Endothelial cell of umbilical vein (primary cell): ENCODE data around the gene VTI1A. TPM values are rescaled to one million over a fixed set of nuclear protein-coding genes. Genes with fewer than 3 reads are reported as not detected.

Experiments used
- BruUV-seq: library from RNA; stranded (reverse); fragments of 400-500 nt; replicated peaks from 2 replicates; lab custom pipeline; 2021; lab: Mats Ljungman, UMichigan
- CTCF ChIA-PET: fragments of 300-600, 350-600 bp; sonication (Branson Sonifier 250); formaldehyde crosslinking; loops from one replicate; lab custom pipeline; 2021; ENCODE audit warnings: antibody characterized with exemption, inconsistent platforms; lab: Charles Lee
- POLR2A ChIA-PET: fragments of 300-600, 350-600 bp; sonication (Branson Sonifier 250); formaldehyde crosslinking; loops from one replicate; lab custom pipeline; 2021; ENCODE audit warnings: antibody characterized with exemption, inconsistent platforms; lab: Charles Lee
- DNase-seq: peaks from one replicate; pipeline ENCODE4 v3.0.0-alpha.2; 2011; ENCODE audit warnings: low read depth, low spot score
- FAIRE-seq: peaks from 2 replicates; lab custom pipeline; 2011; peaks lifted over from hg19 to GRCh38; lab: Jason Lieb, UNC
- H2AFZ ChIP-seq: 2 replicates; pipeline ENCODE4 v1.6.0; 2012; ENCODE audit warnings: low read depth, low read length, control low read depth, inconsistent platforms
- H3K27ac ChIP-seq: 2 replicates; pipeline ENCODE4 v1.5.1; 2011; ENCODE audit warnings: low read depth, mild to moderate bottlenecking, control low read depth, low read length, moderate library complexity; ENCODE audit not compliant: insufficient read depth
- H3K27me3 ChIP-seq, 2 experiments: 2 replicates each; pipeline versions ENCODE4 v1.6.0 to v1.6.1; 2011; ENCODE audit warnings: low read length in 2 of 2, mixed read lengths in 1 of 2; ENCODE audit not compliant: control insufficient read depth in 2 of 2, insufficient read depth in 2 of 2
- H3K36me3 ChIP-seq, 2 experiments: 2 replicates in 1 of 2; 3 replicates in 1 of 2; pipeline ENCODE4 v1.5.1; 2011; ENCODE audit warnings: low read length in 2 of 2, mild to moderate bottlenecking in 1 of 2, moderate library complexity in 1 of 2; ENCODE audit not compliant: control insufficient read depth in 2 of 2, insufficient read depth in 2 of 2; ENCODE audit errors: extremely low read depth in 1 of 2
- H3K4me1 ChIP-seq: 3 replicates; pipeline ENCODE4 v1.5.1; 2011; ENCODE audit warnings: mild to moderate bottlenecking, low read length; ENCODE audit not compliant: control insufficient read depth, insufficient read depth; ENCODE audit errors: extremely low read depth
- H3K4me2 ChIP-seq: 2 replicates; pipeline ENCODE4 v1.6.1; 2011; ENCODE audit warnings: low read length, control low read depth, mixed read lengths; ENCODE audit not compliant: insufficient read depth
- H3K4me3 ChIP-seq, 3 experiments: fragments of 200-600 bp in 1 of 3; sonication (generic), shearing (Covaris generic) in 1 of 3; replicated peaks in 1 of 3; 2 replicates each; pipeline ENCODE4 v1.5.1; 2011 to 2016; ENCODE audit warnings: control low read depth in 3 of 3, low read length in 3 of 3, mild to moderate bottlenecking in 2 of 3, inconsistent platforms in 1 of 3, low read depth in 1 of 3, moderate library complexity in 1 of 3; ENCODE audit not compliant: insufficient read depth in 1 of 3
- H3K79me2 ChIP-seq: 2 replicates; pipeline ENCODE4 v1.6.0; 2012; ENCODE audit warnings: low read length, inconsistent platforms; ENCODE audit not compliant: control insufficient read depth, insufficient read depth
- H3K9ac ChIP-seq: replicated peaks from 2 replicates; pipeline ENCODE3; 2011; ENCODE audit warnings: low read length, control low read depth; ENCODE audit not compliant: insufficient read depth; ENCODE audit errors: extremely low read depth
- H3K9me1 ChIP-seq: replicated peaks from 3 replicates; pipeline ENCODE4 v1.6.0; 2011; ENCODE audit warnings: mild to moderate bottlenecking, low read length; ENCODE audit not compliant: control insufficient read depth, insufficient read depth; ENCODE audit errors: extremely low read depth
- H3K9me3 ChIP-seq: replicated peaks from 2 replicates; pipeline ENCODE4 v1.5.1; 2012; ENCODE audit warnings: low read length, inconsistent platforms; ENCODE audit not compliant: control insufficient read depth, insufficient read depth
- H4K20me1 ChIP-seq: replicated peaks from 2 replicates; pipeline ENCODE3; 2011; ENCODE audit warnings: mild to moderate bottlenecking, low read length; ENCODE audit not compliant: control insufficient read depth, insufficient read depth; ENCODE audit errors: extremely low read depth
- CTCF ChIP-seq, 2 donors: IDR thresholded peaks; 1 replicate in 1 of 2; 2 replicates in 1 of 2; pipeline ENCODE4 v1.5.1; 2011; ENCODE audit warnings: low read length in 2 of 2, mild to moderate bottlenecking in 2 of 2, moderate library complexity in 2 of 2, control low read depth in 1 of 2, inconsistent platforms in 1 of 2, low read depth in 1 of 2; ENCODE audit not compliant: insufficient read depth in 1 of 2; ENCODE audit errors: extremely low read depth in 1 of 2
- EZH2 ChIP-seq: IDR thresholded peaks from 2 replicates; pipeline ENCODE4 v1.6.1; 2012; ENCODE audit warnings: borderline replicate concordance, low read depth, mild to moderate bottlenecking, moderate library complexity, low read length, inconsistent platforms; ENCODE audit not compliant: severe bottlenecking
- FOS ChIP-seq: IDR thresholded peaks from 2 replicates; pipeline ENCODE4 v1.6.1; 2011; ENCODE audit warnings: mild to moderate bottlenecking, low read length, moderate library complexity, borderline replicate concordance; ENCODE audit not compliant: insufficient read depth
- GATA2 ChIP-seq: IDR thresholded peaks from 2 replicates; pipeline ENCODE4 v1.7.0; 2011; ENCODE audit warnings: low read depth, mild to moderate bottlenecking, moderate library complexity, mixed read lengths, low read length; ENCODE audit not compliant: insufficient read length, insufficient read depth
- JUN ChIP-seq: IDR thresholded peaks from 2 replicates; pipeline ENCODE4 v1.6.1; 2011; ENCODE audit warnings: borderline replicate concordance, low read depth; ENCODE audit not compliant: insufficient read length, insufficient read depth
- MAX ChIP-seq: IDR thresholded peaks from 2 replicates; pipeline ENCODE4 v1.6.1; 2011; ENCODE audit not compliant: insufficient read depth, insufficient read length
- MYC ChIP-seq: IDR thresholded peaks from one replicate; pipeline ENCODE4 v1.6.1; 2011; ENCODE audit warnings: mild to moderate bottlenecking, low read depth, low read length
- POLR2A ChIP-seq: IDR thresholded peaks from 2 replicates; pipeline ENCODE4 v1.6.1; 2012; ENCODE audit warnings: low read depth, mild to moderate bottlenecking, control low read depth, low read length
- POLR2AphosphoS5 ChIP-seq: IDR thresholded peaks from 2 replicates; pipeline ENCODE4 v1.6.1; 2012; ENCODE audit warnings: low read depth, mild to moderate bottlenecking, control low read depth, low read length, moderate library complexity; ENCODE audit not compliant: insufficient read depth
- dilution Hi-C: fragments of 300-500 bp; cut with MboI; formaldehyde crosslinking; loops from one replicate; pipeline ENCODE4 v1.15.0; 2019; ENCODE audit warnings: low sequenced_read_pairs; ENCODE audit not compliant: extremely low pct_ligation_motif_present
- intact Hi-C: fragments of 100-400 bp; cut with micrococcal nuclease; formaldehyde crosslinking; loops from one replicate; pipeline ENCODE4 v1.10.0; 2022
- polyA plus RNA-seq, 4 experiments: library from polyadenylated mRNA; depleted of rRNA in 3 of 4; stranded (reverse) in 3 of 4; unstranded in 1 of 4; fragments of >200 nt; gene quantifications; 2 replicates each; pipeline versions ENCODE4 v1.2.1 to v1.2.3, GENCODE V29; 2011 to 2012; ENCODE audit warnings: missing spikeins in 1 of 4
- total RNA-seq: library from RNA; stranded (reverse); gene quantifications from 2 replicates; pipeline ENCODE4 v1.2.3, GENCODE V29; 2021

Gene VTI1A
- total and polyA plus RNA-seq, 2 donors (not counting 3 experiments of a cell fraction or from before 2014, with no cell fraction given) = 10.8 to 35.6 TPM

GRCh38 chr10:112817981-112818777 is 371.2 kb downstream of the VTI1A start:
- dilution Hi-C loops (no loop called here), intact Hi-C loops (loop anchor here (10.0 kb wide), 1 partner anchor 567 kb away; no protein-coding TSS in a partner anchor)
- Histone ChIP-seq H3K9ac (no peak overlapping the region), H3K36me3 (no peaks in the 10 kb centered on the region), H3K4me2 (no peak overlapping the region), H4K20me1 (no peaks in the 10 kb centered on the region), H3K27ac (no peak overlapping the region), H3K4me1 (peaks cover 13% of the 10 kb centered on the region), H3K79me2 (no peaks in the 10 kb centered on the region), H3K9me3 (no peaks in the 10 kb centered on the region), H3K4me3 (no peak overlapping the region), H3K9me1 (no peaks in the 10 kb centered on the region), H2AFZ (no peak overlapping the region), H3K27me3 (no peaks in the 10 kb centered on the region)
- FAIRE-seq = no peak
- BruUV-seq = no TSS peak
- no peak for DNase-seq
- ChIA-PET CTCF (no interaction called here), POLR2A (no interaction called here)
- TF ChIP-seq FOS (no peak), GATA2 (no peak), POLR2A (no peak)

- H2AFZ ChIP-seq = no peak overlapping the region
- no peaks in the 10 kb centered on the region for H3K9me1 ChIP-seq
- no peaks in the 10 kb centered on the region for H3K27me3 ChIP-seq
- no peak for DNase-seq
- FAIRE-seq = no peak
- H3K36me3 ChIP-seq = no peaks in the 10 kb centered on the region
- BruUV-seq = no TSS peak
- no peak overlapping the region for H3K4me2 ChIP-seq
- dilution Hi-C loops = no loop called here
- H3K9me3 ChIP-seq = no peaks in the 10 kb centered on the region
- POLR2A ChIA-PET = no interaction called here
- no peak for TF ChIP-seq GATA2
- no peak for TF ChIP-seq POLR2AphosphoS5
- TF ChIP-seq MAX = no peak
- no peak for TF ChIP-seq JUN
- no peak for TF ChIP-seq MYC
- TF ChIP-seq POLR2A = no peak
- no peak for TF ChIP-seq CTCF (IDR thresholded peaks at IDR 0.05; ENCODE audit: extremely low read depth in 1 of 2, insufficient read depth in 1 of 2, low read depth in 1 of 2, low read length in 2 of 2)
- TF ChIP-seq FOS = no peak
- TF ChIP-seq EZH2 = no peak
- no peak overlapping the region for H3K4me3 ChIP-seq
- intact Hi-C loops = loop anchor here (10.0 kb wide), 1 partner anchor 566 kb away; no protein-coding TSS in a partner anchor
- no peak overlapping the region for H3K9ac ChIP-seq
- no peaks in the 10 kb centered on the region for H4K20me1 ChIP-seq
- peaks cover 13% of the 10 kb centered on the region for H3K4me1 ChIP-seq
- no peak overlapping the region for H3K27ac ChIP-seq
- CTCF ChIA-PET = no interaction called here
- H3K79me2 ChIP-seq = no peaks in the 10 kb centered on the region
These were observed 372.2 kb downstream of the VTI1A start for GRCh38 chr10:112819231-112819630.
